HFF-Myc (cell line): ENCODE results near the gene ZNF844.

Experiments used
- DNase-seq: peaks from one replicate; pipeline ENCODE4 v3.0.0-alpha.2; 2011; ENCODE audit warnings: low read depth; ENCODE audit errors: extremely low read depth
- H3K4me3 ChIP-seq: replicated peaks from 2 replicates; pipeline ENCODE4 v1.5.1; 2011; ENCODE audit warnings: low read depth, mild to moderate bottlenecking, control low read depth, low read length
- TF ChIP-seq, protein P1 (sequence below): IDR thresholded peaks from 2 replicates; pipeline ENCODE4 v1.5.1; 2012; ENCODE audit warnings: mild to moderate bottlenecking, low read depth, low read length, control low read depth; ENCODE audit errors: missing control alignments

ZNF844 gene

GRCh38 chr19:12064590-12065538 lies at the start of gene ZNF844:
Gene ZNF844 (plus strand): TSS chr19:12064731. CDS start chr19:12064874, 143 bp downstream.
- no peak for DNase-seq
- TF ChIP-seq, protein P1, sequence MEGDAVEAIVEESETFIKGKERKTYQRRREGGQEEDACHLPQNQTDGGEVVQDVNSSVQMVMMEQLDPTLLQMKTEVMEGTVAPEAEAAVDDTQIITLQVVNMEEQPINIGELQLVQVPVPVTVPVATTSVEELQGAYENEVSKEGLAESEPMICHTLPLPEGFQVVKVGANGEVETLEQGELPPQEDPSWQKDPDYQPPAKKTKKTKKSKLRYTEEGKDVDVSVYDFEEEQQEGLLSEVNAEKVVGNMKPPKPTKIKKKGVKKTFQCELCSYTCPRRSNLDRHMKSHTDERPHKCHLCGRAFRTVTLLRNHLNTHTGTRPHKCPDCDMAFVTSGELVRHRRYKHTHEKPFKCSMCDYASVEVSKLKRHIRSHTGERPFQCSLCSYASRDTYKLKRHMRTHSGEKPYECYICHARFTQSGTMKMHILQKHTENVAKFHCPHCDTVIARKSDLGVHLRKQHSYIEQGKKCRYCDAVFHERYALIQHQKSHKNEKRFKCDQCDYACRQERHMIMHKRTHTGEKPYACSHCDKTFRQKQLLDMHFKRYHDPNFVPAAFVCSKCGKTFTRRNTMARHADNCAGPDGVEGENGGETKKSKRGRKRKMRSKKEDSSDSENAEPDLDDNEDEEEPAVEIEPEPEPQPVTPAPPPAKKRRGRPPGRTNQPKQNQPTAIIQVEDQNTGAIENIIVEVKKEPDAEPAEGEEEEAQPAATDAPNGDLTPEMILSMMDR: no peak
- peak within 1 kb of the TSS; percentile 35 for H3K4me3 ChIP-seq

- TF ChIP-seq, protein P1: no peak
- no peak overlapping the region for H3K4me3 ChIP-seq
- no peak for DNase-seq
Observed at GRCh38 chr19:12015015-12015752, 49.3 kb upstream of the ZNF844 start.

DNA sequence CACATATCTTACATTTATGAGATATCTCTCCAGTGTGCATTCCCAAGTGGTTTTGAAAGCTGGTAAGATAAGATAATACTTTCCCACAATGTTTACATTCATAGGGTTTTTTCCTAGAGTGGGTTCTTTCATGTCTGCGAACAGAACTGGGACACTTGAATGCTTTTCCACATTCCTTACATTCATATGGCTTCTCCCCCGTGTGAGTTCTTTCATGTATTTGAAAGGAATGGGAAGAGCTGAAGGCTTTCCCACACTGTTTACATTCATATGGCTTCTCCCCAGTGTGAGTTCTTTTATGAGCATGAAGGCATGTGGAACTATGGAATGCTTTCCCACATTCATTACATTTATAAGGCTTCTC lies 48.8 kb upstream of the ZNF844 start:
- no peak for DNase-seq

DNA sequence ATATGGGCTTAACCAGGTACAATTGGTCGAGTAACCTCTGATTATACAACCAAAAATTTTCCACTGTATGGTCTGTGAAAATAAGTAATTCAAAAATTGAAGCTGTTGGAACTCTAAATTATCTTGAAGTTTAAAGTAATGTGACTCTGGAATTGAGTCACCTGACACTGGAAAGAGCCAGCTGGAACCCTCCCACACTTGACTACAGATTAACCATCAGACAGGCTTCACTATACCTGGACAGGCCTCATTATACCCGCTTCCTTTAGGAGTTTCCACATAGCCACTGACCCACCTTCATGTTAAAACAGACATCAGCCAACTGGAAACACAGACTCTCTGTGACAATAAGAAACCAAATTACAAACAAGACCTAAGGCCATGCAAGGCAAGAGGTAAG lies 30.3 kb upstream of the ZNF844 start:
- DNase-seq: no peak
- no peak overlapping the region for H3K4me3 ChIP-seq
- TF ChIP-seq, protein P1: no peak

More for the DNA sequence above, 48.8 kb upstream of the ZNF844 start:
- TF ChIP-seq, protein P1: no peak
- no peak overlapping the region for H3K4me3 ChIP-seq

- TF ChIP-seq, protein P1: no peak
- H3K4me3 ChIP-seq: peak overlapping the region; percentile 56
- DNase-seq: no peak
Observed at GRCh38 chr19:12034620-12035019, 29.9 kb upstream of the ZNF844 start.

- TF ChIP-seq, protein P1: no peak
- H3K4me3 ChIP-seq: peak within 1 kb of the TSS; percentile 56
- peak; percentile 19 for DNase-seq
Observed at GRCh38 chr19:12035220-12036172, 29.0 kb upstream of the ZNF844 start, which contains the start of gene ZNF433. Gene ZNF433 (minus strand): TSS chr19:12035679. CDS start chr19:12035539, 140 bp downstream.
